ENCODE results near the gene FAM111A. TPM values are rescaled to one million over a fixed set of nuclear protein-coding genes. Genes with fewer than 3 reads are reported as not detected.
A peak's percentile ranks its signal among the peaks of the same experiment; 100 is the strongest.
"Not testable (repeated sequence)": the region's sequence is repeated elsewhere in the genome, so short reads cannot be mapped to it uniquely, and the experiment has no call there.

FAM111A gene, protein sequence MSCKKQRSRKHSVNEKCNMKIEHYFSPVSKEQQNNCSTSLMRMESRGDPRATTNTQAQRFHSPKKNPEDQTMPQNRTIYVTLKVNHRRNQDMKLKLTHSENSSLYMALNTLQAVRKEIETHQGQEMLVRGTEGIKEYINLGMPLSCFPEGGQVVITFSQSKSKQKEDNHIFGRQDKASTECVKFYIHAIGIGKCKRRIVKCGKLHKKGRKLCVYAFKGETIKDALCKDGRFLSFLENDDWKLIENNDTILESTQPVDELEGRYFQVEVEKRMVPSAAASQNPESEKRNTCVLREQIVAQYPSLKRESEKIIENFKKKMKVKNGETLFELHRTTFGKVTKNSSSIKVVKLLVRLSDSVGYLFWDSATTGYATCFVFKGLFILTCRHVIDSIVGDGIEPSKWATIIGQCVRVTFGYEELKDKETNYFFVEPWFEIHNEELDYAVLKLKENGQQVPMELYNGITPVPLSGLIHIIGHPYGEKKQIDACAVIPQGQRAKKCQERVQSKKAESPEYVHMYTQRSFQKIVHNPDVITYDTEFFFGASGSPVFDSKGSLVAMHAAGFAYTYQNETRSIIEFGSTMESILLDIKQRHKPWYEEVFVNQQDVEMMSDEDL
- total RNA-seq, result 37.0 and 60.0 TPM in 2 replicates

DNA sequence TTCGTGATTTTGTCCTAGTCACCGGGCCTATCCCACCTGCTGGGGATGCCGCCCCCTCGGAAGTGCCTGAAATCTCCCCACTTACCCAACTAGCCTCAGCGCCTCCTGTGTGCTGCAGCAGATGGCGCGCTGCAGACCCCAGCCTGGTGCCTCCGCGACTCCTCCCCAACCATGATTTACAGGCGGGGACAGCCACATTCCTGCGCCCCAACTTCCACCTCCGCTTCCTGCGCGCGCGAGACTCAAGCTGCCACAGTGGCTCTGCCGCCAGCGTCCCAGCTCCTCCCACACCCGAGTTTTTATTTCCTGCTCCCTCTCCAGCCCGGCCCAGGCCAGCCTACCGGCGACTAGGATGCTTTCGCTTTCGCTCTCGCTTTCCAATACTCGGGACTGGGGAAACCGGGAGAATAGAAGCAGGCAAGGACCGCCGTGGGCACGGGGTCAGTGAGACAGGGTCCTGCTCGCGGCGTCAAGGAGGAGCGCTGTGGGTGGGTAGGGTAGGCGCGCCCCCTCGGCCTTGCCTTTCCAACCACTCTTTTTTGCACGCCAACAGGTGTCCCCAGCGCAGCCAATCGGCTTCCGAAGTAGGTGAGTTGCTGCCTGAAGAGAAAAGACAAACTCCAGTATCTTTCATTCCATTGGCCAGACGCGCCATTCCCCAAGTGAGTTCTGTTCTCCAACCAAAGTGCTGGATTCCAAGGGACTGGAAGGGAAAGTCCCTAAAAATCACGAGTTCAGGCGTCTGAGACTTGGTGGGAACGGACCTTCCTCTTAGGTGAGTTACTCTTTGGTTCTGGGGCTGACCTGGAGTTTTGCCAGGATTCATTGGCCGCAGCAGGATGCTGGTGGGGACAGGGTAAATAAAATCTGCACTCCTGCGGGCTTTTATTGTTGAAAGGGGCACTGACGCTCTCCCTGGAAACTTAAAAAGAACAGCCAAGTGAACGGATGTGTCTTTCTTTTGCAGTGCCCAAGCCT is at the start of gene FAM111A:
Gene FAM111A, plus strand, starts transcription at position 327 of the 978 bp plus-strand sequence. CDS start 6,017 bp downstream, outside the sequence.
- TF ChIP-seq, protein P1, sequence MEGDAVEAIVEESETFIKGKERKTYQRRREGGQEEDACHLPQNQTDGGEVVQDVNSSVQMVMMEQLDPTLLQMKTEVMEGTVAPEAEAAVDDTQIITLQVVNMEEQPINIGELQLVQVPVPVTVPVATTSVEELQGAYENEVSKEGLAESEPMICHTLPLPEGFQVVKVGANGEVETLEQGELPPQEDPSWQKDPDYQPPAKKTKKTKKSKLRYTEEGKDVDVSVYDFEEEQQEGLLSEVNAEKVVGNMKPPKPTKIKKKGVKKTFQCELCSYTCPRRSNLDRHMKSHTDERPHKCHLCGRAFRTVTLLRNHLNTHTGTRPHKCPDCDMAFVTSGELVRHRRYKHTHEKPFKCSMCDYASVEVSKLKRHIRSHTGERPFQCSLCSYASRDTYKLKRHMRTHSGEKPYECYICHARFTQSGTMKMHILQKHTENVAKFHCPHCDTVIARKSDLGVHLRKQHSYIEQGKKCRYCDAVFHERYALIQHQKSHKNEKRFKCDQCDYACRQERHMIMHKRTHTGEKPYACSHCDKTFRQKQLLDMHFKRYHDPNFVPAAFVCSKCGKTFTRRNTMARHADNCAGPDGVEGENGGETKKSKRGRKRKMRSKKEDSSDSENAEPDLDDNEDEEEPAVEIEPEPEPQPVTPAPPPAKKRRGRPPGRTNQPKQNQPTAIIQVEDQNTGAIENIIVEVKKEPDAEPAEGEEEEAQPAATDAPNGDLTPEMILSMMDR (IDR thresholded peaks at IDR 0.05; ENCODE audit: insufficient read depth, low read depth, low read length), result peak; percentile 20
- DNase-seq (ENCODE audit: low read depth), result peak; percentile 91

DNA sequence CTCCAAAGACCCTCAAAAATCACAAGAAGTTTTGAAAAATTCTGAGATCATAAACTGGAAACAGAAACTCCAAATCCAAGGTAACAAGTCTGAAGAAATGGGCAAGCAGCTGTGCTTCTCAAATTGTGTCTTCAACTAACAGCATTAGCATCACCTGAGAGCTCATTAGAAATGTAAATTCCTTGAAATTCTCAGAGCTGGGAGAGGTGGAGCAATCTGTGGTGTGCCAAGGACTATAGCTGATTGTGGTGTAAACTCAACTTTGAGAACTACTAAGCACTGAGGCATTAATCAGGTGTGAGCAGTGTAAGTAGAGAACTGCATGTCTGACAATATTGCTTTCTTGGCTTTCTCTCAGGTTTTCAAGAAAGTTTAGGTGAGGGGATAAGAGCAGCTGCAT is 49.1 kb upstream of the FAM111A start:
- not testable (repeated sequence) for DNase-seq (ENCODE audit: low read depth); H3K4me3 ChIP-seq (ENCODE audit: low read depth, low read length)

More for the DNA sequence above, at the start of gene FAM111A:
- peak within 1 kb of the TSS; percentile 87 for H3K4me3 ChIP-seq (ENCODE audit: low read depth, low read length)

DNA sequence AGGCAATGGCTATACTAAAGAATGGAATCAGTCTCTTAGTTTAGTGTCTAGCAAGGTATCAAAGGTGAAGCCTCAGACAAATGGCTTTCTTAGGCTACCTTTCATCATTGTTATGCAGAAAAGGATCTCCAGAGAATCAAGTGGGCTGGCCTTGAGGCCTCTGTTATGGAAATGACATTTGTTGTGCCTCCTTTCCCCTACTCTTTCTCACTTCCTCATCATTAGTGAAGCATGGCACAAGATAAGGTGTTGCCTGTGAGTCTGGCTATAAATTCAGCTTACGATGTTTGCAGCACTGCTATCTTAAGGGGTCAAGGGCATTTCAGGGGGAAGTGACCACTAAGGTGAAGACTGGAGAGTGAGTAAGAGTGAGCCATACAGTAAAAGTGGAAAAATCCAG is 47.4 kb upstream of the FAM111A start:
- not testable (repeated sequence) for H3K4me3 ChIP-seq (ENCODE audit: low read depth, low read length); DNase-seq (ENCODE audit: low read depth)

DNA sequence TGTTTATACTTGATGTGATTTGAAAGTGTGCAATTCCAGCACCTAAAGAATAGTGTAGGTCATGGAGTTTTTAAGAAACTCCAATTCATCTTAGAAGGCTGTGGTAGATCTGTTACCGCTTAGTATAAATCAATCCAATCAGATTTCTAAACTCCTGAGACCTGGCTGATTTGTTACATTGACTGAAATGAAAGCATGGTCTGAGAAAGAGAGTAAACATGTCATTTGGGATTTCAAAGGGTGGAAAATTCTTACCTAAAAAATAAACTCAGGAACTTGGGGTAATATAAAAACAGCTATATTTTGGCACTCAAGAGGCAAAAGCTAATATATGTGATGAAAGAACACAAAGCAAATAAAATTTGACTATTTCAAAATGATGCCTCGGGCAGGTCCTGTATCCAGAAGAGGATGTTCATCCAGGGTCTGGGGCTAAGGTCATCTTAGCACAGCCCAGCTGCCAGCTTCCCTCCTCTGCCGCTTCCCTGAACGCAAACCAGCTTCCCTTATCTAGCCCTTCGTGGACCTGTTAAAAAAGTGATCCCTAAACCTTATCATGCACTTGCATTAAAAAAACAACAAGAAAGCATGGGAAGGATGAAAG is 46.6 kb upstream of the FAM111A start:
- not testable (repeated sequence) for DNase-seq (ENCODE audit: low read depth); H3K4me3 ChIP-seq (ENCODE audit: low read depth, low read length)

DNA sequence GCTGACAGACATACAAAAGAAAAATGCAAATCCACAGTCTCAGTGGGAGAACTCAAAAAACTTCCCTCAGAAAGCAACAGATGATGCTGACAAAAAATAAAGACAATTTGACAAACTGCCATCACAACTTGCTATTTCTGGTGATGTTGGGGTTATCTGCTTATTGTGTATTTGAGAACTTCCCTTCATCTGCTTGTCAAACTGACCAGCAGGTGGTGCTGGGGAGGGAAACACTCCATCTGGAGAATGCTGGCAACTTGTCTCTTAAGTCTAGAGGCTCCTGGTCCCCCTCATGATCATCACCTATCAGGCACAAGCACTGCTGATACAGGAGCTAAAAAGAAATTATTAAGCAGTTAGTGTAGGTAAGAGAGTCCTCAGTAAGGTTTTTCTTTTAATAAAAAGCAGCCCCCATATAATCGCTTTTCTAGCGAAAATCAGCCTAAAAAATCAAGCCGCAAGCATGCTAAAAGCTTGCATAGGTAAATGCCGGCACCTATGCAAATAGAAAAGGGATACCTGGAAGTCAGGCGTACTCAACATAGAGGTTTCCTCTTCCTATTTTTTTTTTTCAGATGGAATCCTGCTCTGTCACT is 45.4 kb upstream of the FAM111A start:
- no peak overlapping the region for H3K4me3 ChIP-seq (ENCODE audit: low read depth, low read length)
- DNase-seq (ENCODE audit: low read depth), result peak; percentile 66
- TF ChIP-seq, protein P1 (IDR thresholded peaks at IDR 0.05; ENCODE audit: insufficient read depth, low read depth, low read length), result peak; percentile 79

DNA sequence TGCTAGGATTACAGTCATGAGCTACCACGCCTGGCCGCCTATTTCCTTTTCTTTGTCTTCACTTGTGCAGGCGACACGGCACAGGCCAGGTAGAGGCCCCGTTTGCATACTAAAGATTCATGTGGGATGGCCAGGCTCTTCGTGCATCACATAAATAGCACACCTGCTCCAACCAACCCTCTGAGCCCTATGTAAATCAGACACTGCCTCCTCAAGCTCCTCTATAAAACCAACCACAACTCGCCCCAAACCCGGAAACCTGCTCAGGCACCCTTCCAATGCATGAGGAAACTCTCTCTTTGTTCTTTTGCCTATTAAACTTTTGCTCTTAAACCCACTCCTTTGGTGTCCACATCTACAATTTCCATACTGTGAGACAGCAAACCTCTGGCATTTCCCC is 44.7 kb upstream of the FAM111A start:
- not testable (repeated sequence) for DNase-seq (ENCODE audit: low read depth); H3K4me3 ChIP-seq (ENCODE audit: low read depth, low read length)

DNA sequence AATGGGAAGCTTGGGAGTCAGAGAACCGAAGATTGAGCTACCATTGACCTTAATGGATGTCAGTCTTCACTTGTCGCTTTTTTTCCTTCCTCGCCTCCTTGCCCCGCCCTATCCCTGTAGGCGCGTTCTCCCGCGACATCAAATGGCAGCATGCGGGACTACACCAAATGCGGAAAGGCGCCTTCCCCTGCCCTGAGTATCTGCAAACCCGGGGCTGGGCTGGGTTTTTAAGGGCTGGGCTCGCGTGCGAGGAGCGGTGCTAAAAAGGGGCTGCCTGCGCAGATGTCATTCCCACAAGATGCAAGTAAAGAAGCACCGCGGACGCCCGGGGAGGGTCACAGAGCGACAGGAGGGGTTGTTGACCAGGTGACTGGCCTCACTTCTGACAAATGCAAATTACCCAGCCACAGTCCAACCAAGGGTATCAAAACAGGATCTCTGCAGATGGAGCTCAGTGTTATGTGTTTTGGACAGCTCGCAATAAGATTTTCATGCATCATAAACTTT is 40.3 kb upstream of the FAM111A start:
- TF ChIP-seq, protein P1 (IDR thresholded peaks at IDR 0.05; ENCODE audit: insufficient read depth, low read depth, low read length), result peak; percentile 39
- peak overlapping the region; percentile 50 for H3K4me3 ChIP-seq (ENCODE audit: low read depth, low read length)
- DNase-seq (ENCODE audit: low read depth), result peak; percentile 29

Data from fibroblast of villous mesenchyme (primary cell).